ENCODE results near the gene MED9.

DNA sequence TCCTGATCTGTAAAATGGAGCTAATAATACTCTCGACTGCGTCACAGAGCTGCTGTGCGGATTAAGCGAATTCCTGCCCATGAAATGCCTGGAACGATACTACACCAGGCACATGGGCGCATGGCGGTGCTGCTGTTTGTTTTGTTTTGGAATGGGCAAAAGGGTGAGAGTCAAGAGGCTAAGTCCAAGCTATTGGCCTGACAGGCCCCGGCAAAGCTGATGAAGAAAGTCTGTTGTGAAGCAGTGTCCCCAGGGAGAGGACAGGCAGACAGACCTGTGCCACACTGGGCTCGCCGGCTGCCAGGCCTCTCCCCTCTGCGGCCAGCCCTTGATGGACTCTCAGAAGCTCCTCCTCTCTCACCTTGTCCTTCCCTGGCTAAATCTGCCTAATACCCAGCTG lies 50.7 kb downstream of the MED9 start:
- TF ChIP-seq, protein P1, sequence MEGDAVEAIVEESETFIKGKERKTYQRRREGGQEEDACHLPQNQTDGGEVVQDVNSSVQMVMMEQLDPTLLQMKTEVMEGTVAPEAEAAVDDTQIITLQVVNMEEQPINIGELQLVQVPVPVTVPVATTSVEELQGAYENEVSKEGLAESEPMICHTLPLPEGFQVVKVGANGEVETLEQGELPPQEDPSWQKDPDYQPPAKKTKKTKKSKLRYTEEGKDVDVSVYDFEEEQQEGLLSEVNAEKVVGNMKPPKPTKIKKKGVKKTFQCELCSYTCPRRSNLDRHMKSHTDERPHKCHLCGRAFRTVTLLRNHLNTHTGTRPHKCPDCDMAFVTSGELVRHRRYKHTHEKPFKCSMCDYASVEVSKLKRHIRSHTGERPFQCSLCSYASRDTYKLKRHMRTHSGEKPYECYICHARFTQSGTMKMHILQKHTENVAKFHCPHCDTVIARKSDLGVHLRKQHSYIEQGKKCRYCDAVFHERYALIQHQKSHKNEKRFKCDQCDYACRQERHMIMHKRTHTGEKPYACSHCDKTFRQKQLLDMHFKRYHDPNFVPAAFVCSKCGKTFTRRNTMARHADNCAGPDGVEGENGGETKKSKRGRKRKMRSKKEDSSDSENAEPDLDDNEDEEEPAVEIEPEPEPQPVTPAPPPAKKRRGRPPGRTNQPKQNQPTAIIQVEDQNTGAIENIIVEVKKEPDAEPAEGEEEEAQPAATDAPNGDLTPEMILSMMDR (IDR thresholded peaks at IDR 0.05) = no peak
- TF ChIP-seq POLR2A (IDR thresholded peaks at IDR 0.05) = no peak
- no peak for TF ChIP-seq EP300 (IDR thresholded peaks at IDR 0.05)
